Testis (tissue), 2 donors: ENCODE data around the gene ARHGAP19.

Experiments
- CTCF ChIP-seq, 3 experiments: fragments of 450-650 bp in 2 of 3; fragments of 200-600 bp in 1 of 3; sonication (generic) in 1 of 3; IDR thresholded peaks; one replicate each; pipeline ENCODE4 v1.5.1; 2016 to 2019; ENCODE audit warnings: antibody characterized with exemption in 3 of 3, mild to moderate bottlenecking in 2 of 3, moderate library complexity in 1 of 3
- POLR2A ChIP-seq: fragments of 450-650 bp; IDR thresholded peaks from one replicate; pipeline ENCODE4 v1.6.1; 2017; ENCODE audit warnings: antibody characterized with exemption, mild to moderate bottlenecking, moderate library complexity

GRCh38 chr10:97207131-97207530, 85.3 kb downstream of the ARHGAP19 start:
- no peak for TF ChIP-seq CTCF (IDR thresholded peaks at IDR 0.05)
- no peak for TF ChIP-seq POLR2A
